Neuronal stem cell (in vitro differentiated cells): ENCODE results near the gene GPR17.

ENCODE experiments used
- DNase-seq: peaks from one replicate; pipeline ENCODE4 v3.0.0-alpha.2; 2013; ENCODE audit warnings: low spot score
- H2AFZ ChIP-seq: one replicate; pipeline ENCODE4 v1.6.1; 2013; ENCODE audit warnings: mild to moderate bottlenecking, low read length, inconsistent platforms
- H2AK5ac ChIP-seq: 2 replicates; pipeline ENCODE4 v1.6.1; 2013; ENCODE audit warnings: low read depth, mild to moderate bottlenecking, inconsistent platforms, low read length, moderate library complexity, mixed read lengths
- H2BK120ac ChIP-seq: 2 replicates; pipeline ENCODE4 v1.6.1; 2013; ENCODE audit warnings: low read depth, mild to moderate bottlenecking, inconsistent platforms, low read length, moderate library complexity, mixed read lengths
- H2BK12ac ChIP-seq: one replicate; pipeline ENCODE4 v1.6.1; 2013; ENCODE audit warnings: low read length, inconsistent platforms
- H2BK15ac ChIP-seq: 2 replicates; pipeline ENCODE4 v1.6.1; 2013; ENCODE audit warnings: mild to moderate bottlenecking, low read length, inconsistent platforms, mixed read lengths
- H2BK5ac ChIP-seq: one replicate; pipeline ENCODE4 v1.6.1; 2013; ENCODE audit warnings: inconsistent platforms, mild to moderate bottlenecking, low read length, moderate library complexity
- H3K14ac ChIP-seq: one replicate; pipeline ENCODE4 v1.6.1; 2013; ENCODE audit warnings: low read length, inconsistent platforms
- H3K18ac ChIP-seq: 2 replicates; pipeline ENCODE4 v1.6.1; 2013; ENCODE audit warnings: low read length, inconsistent platforms
- H3K23ac ChIP-seq: 2 replicates; pipeline ENCODE4 v1.6.1; 2013; ENCODE audit warnings: low read depth, mild to moderate bottlenecking, mixed read lengths, low read length, inconsistent platforms; ENCODE audit not compliant: poor library complexity
- H3K27ac ChIP-seq: replicated peaks from 3 replicates; pipeline ENCODE4 v1.5.1; 2013; ENCODE audit warnings: low read length, inconsistent platforms
- H3K27me3 ChIP-seq, 3 experiments: 2 replicates each; pipeline ENCODE4 v1.6.1; 2013; ENCODE audit warnings: low read length in 3 of 3, mild to moderate bottlenecking in 2 of 3, inconsistent platforms in 1 of 3, low read depth in 1 of 3, mixed read lengths in 1 of 3, moderate library complexity in 1 of 3; ENCODE audit not compliant: control insufficient read depth in 3 of 3, insufficient read depth in 3 of 3
- H3K36me3 ChIP-seq, 2 donors: replicated peaks in 1 of 2; 2 replicates each; pipeline ENCODE4 v1.6.1; 2013; ENCODE audit warnings: low read length in 2 of 2; ENCODE audit not compliant: control insufficient read depth in 2 of 2, insufficient read depth in 2 of 2
- H3K4ac ChIP-seq: 2 replicates; pipeline ENCODE4 v1.6.1; 2013; ENCODE audit warnings: inconsistent platforms, mild to moderate bottlenecking, low read length, moderate library complexity
- H3K4me1 ChIP-seq, 2 donors: 1 replicate in 1 of 2; 2 replicates in 1 of 2; pipeline ENCODE4 v1.6.1; 2013; ENCODE audit warnings: low read length in 2 of 2, low read depth in 1 of 2; ENCODE audit not compliant: control insufficient read depth in 2 of 2, insufficient read depth in 1 of 2
- H3K4me2 ChIP-seq: one replicate; pipeline ENCODE4 v1.6.1; 2013; ENCODE audit warnings: mild to moderate bottlenecking, low read length, inconsistent platforms; ENCODE audit not compliant: insufficient read depth, poor library complexity, severe bottlenecking
- H3K4me3 ChIP-seq, 2 donors: 2 replicates each; pipeline ENCODE4 v1.5.1; 2013; ENCODE audit warnings: low read length in 2 of 2, mild to moderate bottlenecking in 2 of 2, inconsistent platforms in 1 of 2, moderate library complexity in 1 of 2
- H3K79me1 ChIP-seq: one replicate; pipeline ENCODE4 v1.6.1; 2013; ENCODE audit warnings: low read depth, mild to moderate bottlenecking, inconsistent platforms, low read length, moderate library complexity
- H3K9ac ChIP-seq: one replicate; pipeline ENCODE4 v1.6.1; 2013; ENCODE audit warnings: mild to moderate bottlenecking, low read depth, low read length, inconsistent platforms; ENCODE audit not compliant: poor library complexity
- H3K9me3 ChIP-seq, 2 donors: replicated peaks in 1 of 2; 2 replicates each; pipeline versions ENCODE3 to v1.6.1; 2013; ENCODE audit warnings: low read length in 2 of 2, mild to moderate bottlenecking in 2 of 2, inconsistent platforms in 1 of 2, low read depth in 1 of 2, mixed read lengths in 1 of 2, moderate library complexity in 1 of 2; ENCODE audit not compliant: control insufficient read depth in 2 of 2, insufficient read depth in 1 of 2
- H4K8ac ChIP-seq: one replicate; pipeline ENCODE4 v1.6.1; 2013; ENCODE audit warnings: low read depth, mild to moderate bottlenecking, inconsistent platforms, low read length, moderate library complexity
- H4K91ac ChIP-seq: one replicate; pipeline ENCODE4 v1.6.1; 2013; ENCODE audit warnings: low read length, low read depth, mild to moderate bottlenecking, inconsistent platforms; ENCODE audit not compliant: poor library complexity
- WGBS, 2 donors: extraction: QIAGEN DNeasy Blood & Tissue Kit; methylation state at CpG; one replicate each; pipeline ENCODE4 v1.1.7; 2013; ENCODE audit warnings: missing lambda C conversion rate in 2 of 2, mixed read lengths in 1 of 2; ENCODE audit not compliant: insufficient read length in 2 of 2, insufficient replicate concordance in 1 of 2; ENCODE audit errors: extremely low coverage in 2 of 2; 5-methylcytosine and 5-hydroxymethylcytosine counted together

The GPR17 gene

DNA sequence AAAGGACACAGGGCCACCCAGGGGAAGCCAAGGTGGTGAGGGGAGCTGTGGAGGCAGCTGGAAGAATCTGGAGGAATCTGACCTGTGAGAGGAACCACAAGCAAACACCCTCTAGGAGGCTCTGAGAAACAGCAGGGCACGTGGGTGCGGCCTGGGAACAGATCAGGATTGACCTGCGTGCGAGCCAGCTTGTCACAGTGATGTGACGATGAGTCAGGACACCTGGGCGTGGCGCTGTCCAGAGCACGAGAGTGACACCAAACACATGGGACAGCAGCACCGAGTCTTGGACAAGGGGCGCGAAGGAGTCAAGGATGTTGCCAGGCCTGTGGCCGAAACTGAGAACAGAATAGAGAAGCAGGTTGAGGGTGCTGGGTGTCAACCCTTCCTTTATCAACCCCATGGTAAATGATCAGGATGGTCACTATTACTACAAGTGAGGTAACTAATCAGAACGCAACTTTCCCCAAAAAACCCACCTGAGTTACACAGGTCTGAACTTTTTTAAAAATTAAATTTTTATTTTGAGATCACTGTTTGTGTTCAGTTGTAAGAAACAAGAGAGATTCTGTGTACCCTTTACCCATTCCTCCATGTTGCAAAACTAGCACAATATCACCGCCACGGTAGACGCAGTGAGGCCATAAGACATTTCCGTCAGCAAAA, 54.7 kb downstream of the GPR17 start:
- Histone ChIP-seq H3K4me1 (peaks cover 9 to 12% of the 10 kb centered on the region in 2 donors), H2AK5ac (peak overlapping the region; percentile 11), H3K27me3 (no peaks in the 10 kb centered on the region), H3K4me3 (peak overlapping the region; percentile 64 to 92), H3K36me3 (peaks cover 4 to 36% of the 10 kb centered on the region in 2 donors), H2BK12ac (peak overlapping the region; percentile 36), H3K4ac (no peak overlapping the region), H2AFZ (peak overlapping the region; percentile 89), H3K4me2 (peak overlapping the region; percentile 94), H2BK15ac (no peak overlapping the region), H3K18ac (peak overlapping the region; percentile 84), H3K14ac (no peak overlapping the region), H3K23ac (peak overlapping the region; percentile 98), H3K27ac (peak overlapping the region; percentile 90), H2BK5ac (no peak overlapping the region), H3K9me3 (peaks cover 0 to 14% of the 10 kb centered on the region in 2 donors), H4K8ac (no peak overlapping the region), H4K91ac (no peak overlapping the region), H3K9ac (peak overlapping the region; percentile 81), H2BK120ac (no peak overlapping the region), H3K79me1 (peaks cover 3% of the 10 kb centered on the region)
- WGBS, 2 donors = no CpG with 5 or more reads among the region's 17 CpGs
- peak; percentile 37 for DNase-seq

DNA sequence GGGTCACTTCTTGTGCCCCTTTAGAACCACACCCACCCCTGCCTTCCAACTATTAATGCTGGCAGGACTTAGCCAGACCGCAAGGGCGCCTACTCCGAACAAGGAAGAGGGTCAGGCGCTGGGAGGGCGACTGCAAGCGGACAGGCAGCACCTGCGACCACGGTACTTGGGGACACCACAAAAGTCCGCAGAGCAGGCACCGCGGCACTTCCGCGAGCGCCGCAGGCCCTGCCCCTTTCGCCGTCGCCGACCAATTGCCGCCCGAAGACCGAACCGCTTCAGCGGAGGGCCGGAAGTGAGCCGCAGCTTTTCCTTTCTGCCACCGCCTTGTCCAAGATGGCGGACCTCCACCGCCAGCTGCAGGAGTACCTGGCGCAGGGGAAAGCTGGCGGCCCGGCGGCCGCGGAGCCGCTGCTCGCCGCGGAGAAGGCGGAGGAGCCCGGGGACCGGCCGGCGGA, 55.3 kb downstream of the GPR17 start, which contains the start of gene SFT2D3:
SFT2D3 (plus strand) TSS at position 305 of the 458 bp plus-strand sequence; CDS start at position 337, 32 bp downstream.
- peaks cover 0 to 14% of the 10 kb centered on the region in 2 donors for H3K9me3 ChIP-seq
- peak within 1 kb of the TSS; percentile 89 for H2AFZ ChIP-seq
- peak within 1 kb of the TSS; percentile 91 for H3K14ac ChIP-seq
- peaks cover 9 to 12% of the 10 kb centered on the region in 2 donors for H3K4me1 ChIP-seq
- H3K27me3 ChIP-seq = no peaks in the 10 kb centered on the region
- peak within 1 kb of the TSS; percentile 35 for H2BK120ac ChIP-seq
- H2BK15ac ChIP-seq = peak within 1 kb of the TSS; percentile 62
- peak within 1 kb of the TSS; percentile 72 for H2BK5ac ChIP-seq
- H3K79me1 ChIP-seq = peaks cover 3% of the 10 kb centered on the region
- WGBS, 2 donors = no CpG with 5 or more reads among the region's 44 CpGs
- peak within 1 kb of the TSS; percentile 73 for H2AK5ac ChIP-seq
- peak within 1 kb of the TSS; percentile 64 to 92 for H3K4me3 ChIP-seq
- peak within 1 kb of the TSS; percentile 98 for H3K23ac ChIP-seq
- peak within 1 kb of the TSS; percentile 93 for H4K91ac ChIP-seq
- H3K18ac ChIP-seq = peak within 1 kb of the TSS; percentile 97
- peak within 1 kb of the TSS; percentile 36 for H2BK12ac ChIP-seq
- no peak within 1 kb of the TSS for H3K4ac ChIP-seq
- H3K27ac ChIP-seq = peak within 1 kb of the TSS; percentile 90
- H3K36me3 ChIP-seq = peaks cover 4 to 41% of the 10 kb centered on the region in 2 donors
- H4K8ac ChIP-seq = no peak within 1 kb of the TSS
- H3K9ac ChIP-seq = peak within 1 kb of the TSS; percentile 96
- peak; percentile 82 for DNase-seq
- peak within 1 kb of the TSS; percentile 94 for H3K4me2 ChIP-seq

DNA sequence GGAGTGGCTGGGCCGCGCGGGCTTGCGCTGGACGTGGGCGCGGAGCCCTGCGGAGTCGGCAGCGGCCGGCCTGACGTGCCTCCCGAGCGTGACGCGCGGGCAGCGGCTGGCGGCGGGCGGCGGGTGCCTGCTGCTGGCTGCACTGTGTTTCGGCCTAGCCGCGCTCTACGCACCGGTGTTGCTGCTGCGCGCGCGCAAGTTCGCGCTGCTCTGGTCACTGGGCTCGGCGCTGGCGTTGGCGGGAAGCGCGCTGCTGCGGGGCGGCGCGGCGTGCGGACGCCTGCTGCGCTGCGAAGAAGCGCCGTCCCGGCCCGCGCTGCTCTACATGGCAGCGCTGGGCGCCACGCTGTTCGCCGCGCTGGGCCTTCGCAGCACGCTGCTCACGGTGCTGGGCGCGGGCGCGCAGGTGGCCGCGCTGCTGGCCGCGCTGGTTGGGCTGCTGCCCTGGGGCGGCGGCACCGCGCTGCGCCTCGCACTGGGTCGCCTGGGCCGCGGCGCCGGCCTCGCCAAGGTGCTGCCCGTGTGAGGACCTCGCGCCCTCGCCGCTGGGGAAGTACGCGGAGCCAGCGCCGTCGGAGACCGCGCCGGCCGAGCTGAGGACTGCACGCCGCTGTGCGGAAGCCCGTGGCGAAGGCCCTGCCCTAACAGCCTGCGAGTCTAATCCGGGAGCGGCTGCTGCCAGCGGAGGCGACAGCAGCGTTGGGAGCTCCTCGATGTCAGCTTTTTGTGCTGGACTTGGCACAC, 55.9 kb downstream of the GPR17 start:
- H3K9me3 ChIP-seq = peaks cover 0 to 14% of the 10 kb centered on the region in 2 donors
- H3K14ac ChIP-seq = peak overlapping the region; percentile 91
- DNase-seq = peak; percentile 56
- peak overlapping the region; percentile 97 for H3K18ac ChIP-seq
- peak overlapping the region; percentile 89 for H2AFZ ChIP-seq
- H3K27ac ChIP-seq = peak overlapping the region; percentile 76
- H3K23ac ChIP-seq = peak overlapping the region; percentile 98
- WGBS, 2 donors = no CpG with 5 or more reads among the region's 108 CpGs
- H2BK5ac ChIP-seq = peak overlapping the region; percentile 72
- peak overlapping the region; percentile 96 for H3K9ac ChIP-seq
- H3K4me2 ChIP-seq = peak overlapping the region; percentile 94
- H2BK12ac ChIP-seq = no peak overlapping the region
- H4K8ac ChIP-seq = no peak overlapping the region
- H3K4me3 ChIP-seq = peak overlapping the region; percentile 64 to 92
- peaks cover 7 to 47% of the 10 kb centered on the region in 2 donors for H3K36me3 ChIP-seq
- H3K4me1 ChIP-seq = peaks cover 8 to 12% of the 10 kb centered on the region in 2 donors
- H2BK15ac ChIP-seq = peak overlapping the region; percentile 62
- peak overlapping the region; percentile 35 for H2BK120ac ChIP-seq
- no peaks in the 10 kb centered on the region for H3K27me3 ChIP-seq
- peak overlapping the region; percentile 93 for H4K91ac ChIP-seq
- peak overlapping the region; percentile 73 for H2AK5ac ChIP-seq
- H3K79me1 ChIP-seq = peaks cover 3% of the 10 kb centered on the region
- H3K4ac ChIP-seq = no peak overlapping the region
